Fibroblast of lung (primary cell): Measurements from ENCODE around the gene PDE4B. TPM values are rescaled to one million over a fixed set of nuclear protein-coding genes. Genes with fewer than 3 reads are reported as not detected.

Source experiments
- DNase-seq, 2 donors: peaks; one replicate each; pipeline versions ENCODE4 v3.0.0 to v3.0.0-alpha.2; 2010; ENCODE audit warnings: low read depth in 2 of 2
- H2AFZ ChIP-seq: 2 replicates; pipeline ENCODE4 v1.5.1; 2012; ENCODE audit warnings: low read length, control low read depth, inconsistent platforms
- H3K27ac ChIP-seq: 2 replicates; pipeline ENCODE4 v1.5.1; 2011; ENCODE audit warnings: low read length, control low read depth; ENCODE audit not compliant: insufficient read depth
- H3K27me3 ChIP-seq: 2 replicates; pipeline ENCODE4 v1.5.1; 2011; ENCODE audit warnings: mild to moderate bottlenecking, low read length; ENCODE audit not compliant: control insufficient read depth, insufficient read depth
- H3K36me3 ChIP-seq: 2 replicates; pipeline ENCODE4 v1.5.1; 2011; ENCODE audit warnings: low read length; ENCODE audit not compliant: control insufficient read depth, insufficient read depth
- H3K4me1 ChIP-seq: 2 replicates; pipeline ENCODE4 v1.5.1; 2011; ENCODE audit warnings: low read length; ENCODE audit not compliant: control insufficient read depth, insufficient read depth; ENCODE audit errors: extremely low read depth
- H3K4me2 ChIP-seq: 2 replicates; pipeline ENCODE4 v1.5.1; 2011; ENCODE audit warnings: low read length, control low read depth; ENCODE audit not compliant: insufficient read depth; ENCODE audit errors: extremely low read depth
- H3K4me3 ChIP-seq, 4 experiments: fragments of 200-600 bp in 1 of 4; sonication (generic) in 1 of 4; replicated peaks in 1 of 4; 2 replicates each; pipeline ENCODE4 v1.5.1; 2011 to 2016; ENCODE audit warnings: low read length in 4 of 4, low read depth in 3 of 4, mild to moderate bottlenecking in 3 of 4, control low read depth in 2 of 4, inconsistent platforms in 1 of 4, mixed read lengths in 1 of 4; ENCODE audit not compliant: insufficient read depth in 1 of 4; ENCODE audit errors: control extremely low read depth in 1 of 4
- H3K79me2 ChIP-seq: 2 replicates; pipeline ENCODE4 v1.5.1; 2012; ENCODE audit warnings: mild to moderate bottlenecking, low read length, inconsistent platforms; ENCODE audit not compliant: control insufficient read depth, insufficient read depth
- H3K9ac ChIP-seq: 2 replicates; pipeline ENCODE4 v1.5.1; 2011; ENCODE audit warnings: mild to moderate bottlenecking, low read length, control low read depth; ENCODE audit not compliant: insufficient read depth
- H3K9me3 ChIP-seq: 2 replicates; pipeline ENCODE4 v1.5.1; 2012; ENCODE audit warnings: low read depth, low read length; ENCODE audit not compliant: control insufficient read depth, insufficient read depth
- H4K20me1 ChIP-seq: 2 replicates; pipeline ENCODE4 v1.5.1; 2011; ENCODE audit warnings: low read length; ENCODE audit not compliant: control insufficient read depth, insufficient read depth; ENCODE audit errors: extremely low read depth
- CTCF ChIP-seq, 2 donors: IDR thresholded peaks in 1 of 2; conservative IDR thresholded peaks in 1 of 2; 1 replicate in 1 of 2; 2 replicates in 1 of 2; pipeline ENCODE4 v1.5.1; 2011 to 2012; ENCODE audit warnings: low read length in 2 of 2, control low read depth in 1 of 2, inconsistent platforms in 1 of 2, low read depth in 1 of 2, mild to moderate bottlenecking in 1 of 2
- EZH2 ChIP-seq: IDR thresholded peaks from 2 replicates; pipeline ENCODE4 v1.5.1; 2012; ENCODE audit warnings: low read length, control low read depth, mild to moderate bottlenecking; ENCODE audit errors: missing control alignments
- polyA plus RNA-seq, 2 donors: library from polyadenylated mRNA; depleted of rRNA in 1 of 2; stranded (reverse) in 1 of 2; unstranded in 1 of 2; fragments of >200 nt; gene quantifications; 2 replicates each; pipeline ENCODE4 v1.2.1, GENCODE V29; 2011 to 2012; ENCODE audit warnings: missing spikeins in 1 of 2
- total RNA-seq: library from RNA; depleted of rRNA; stranded (reverse); fragments of >200 nt; gene quantifications from 2 replicates; pipeline ENCODE4 v1.2.1, GENCODE V29; 2014

Gene PDE4B
- total and polyA plus RNA-seq, 2 donors (not counting 1 experiment from before 2014, with no cell fraction given) = 3.7 to 19.8 TPM

- H2AFZ ChIP-seq = no peak overlapping the region
- TF ChIP-seq CTCF (conservative IDR thresholded peaks at IDR 0.05 in 1 of 2, IDR thresholded peaks at IDR 0.05 in 1 of 2; ENCODE audit: low read depth in 1 of 2, low read length in 2 of 2) = no peak
- TF ChIP-seq EZH2 = no peak
- no peak overlapping the region for H3K4me2 ChIP-seq
- H3K4me1 ChIP-seq = no peaks in the 10 kb centered on the region
- no peak overlapping the region for H3K9ac ChIP-seq
- no peaks in the 10 kb centered on the region for H3K27me3 ChIP-seq
- no peaks in the 10 kb centered on the region for H3K9me3 ChIP-seq
- H3K36me3 ChIP-seq = no peaks in the 10 kb centered on the region
- no peak overlapping the region for H3K27ac ChIP-seq
- no peaks in the 10 kb centered on the region for H3K79me2 ChIP-seq
- H4K20me1 ChIP-seq = no peaks in the 10 kb centered on the region
- H3K4me3 ChIP-seq = no peak overlapping the region
- no peak for DNase-seq
Observed at GRCh38 chr1:66412704-66413103, 620.0 kb downstream of the PDE4B start.

- no peaks in the 10 kb centered on the region for H4K20me1 ChIP-seq
- TF ChIP-seq EZH2 = no peak
- no peak for TF ChIP-seq CTCF (conservative IDR thresholded peaks at IDR 0.05 in 1 of 2, IDR thresholded peaks at IDR 0.05 in 1 of 2; ENCODE audit: low read depth in 1 of 2, low read length in 2 of 2)
- no peak for DNase-seq
- H3K79me2 ChIP-seq = no peaks in the 10 kb centered on the region
- H3K27ac ChIP-seq = no peak overlapping the region
- no peaks in the 10 kb centered on the region for H3K9me3 ChIP-seq
- no peak overlapping the region for H3K4me3 ChIP-seq
- no peaks in the 10 kb centered on the region for H3K4me1 ChIP-seq
- H3K4me2 ChIP-seq = no peak overlapping the region
- H3K27me3 ChIP-seq = no peaks in the 10 kb centered on the region
- no peak overlapping the region for H2AFZ ChIP-seq
- no peak overlapping the region for H3K9ac ChIP-seq
- H3K36me3 ChIP-seq = no peaks in the 10 kb centered on the region
Observed at GRCh38 chr1:66413136-66413837, 620.6 kb downstream of the PDE4B start.

DNA sequence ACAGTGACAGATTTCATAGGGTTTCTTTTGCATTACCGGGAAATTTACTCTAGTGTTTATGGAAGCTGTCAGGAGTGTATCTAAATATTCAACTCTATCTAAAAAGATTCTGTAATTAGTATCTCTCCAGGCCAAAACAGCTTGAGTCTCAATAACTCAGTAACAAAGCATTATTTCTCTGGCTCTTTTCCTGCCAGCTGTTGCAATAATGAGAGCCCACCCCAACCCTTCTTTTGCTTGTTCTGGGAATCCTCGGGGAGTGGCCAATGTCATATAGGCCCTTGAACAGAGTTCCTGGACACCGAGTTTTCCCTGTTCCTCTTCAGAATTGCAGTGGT, 621.1 kb downstream of the PDE4B start:
- H4K20me1 ChIP-seq = no peaks in the 10 kb centered on the region
- H3K9ac ChIP-seq = no peak overlapping the region
- no peaks in the 10 kb centered on the region for H3K79me2 ChIP-seq
- no peak overlapping the region for H3K27ac ChIP-seq
- no peaks in the 10 kb centered on the region for H3K27me3 ChIP-seq
- TF ChIP-seq EZH2 (no peak), CTCF (conservative IDR thresholded peaks at IDR 0.05 in 1 of 2, IDR thresholded peaks at IDR 0.05 in 1 of 2; ENCODE audit: low read depth in 1 of 2, low read length in 2 of 2) (no peak)
- H3K4me3 ChIP-seq = no peak overlapping the region
- no peak for DNase-seq
- H3K4me1 ChIP-seq = no peaks in the 10 kb centered on the region
- no peaks in the 10 kb centered on the region for H3K36me3 ChIP-seq
- no peaks in the 10 kb centered on the region for H3K9me3 ChIP-seq
- no peak overlapping the region for H2AFZ ChIP-seq
- no peak overlapping the region for H3K4me2 ChIP-seq
